Activated B cell treated with CpG ODN at 0.5 μM for 24 hours (primary cell): ENCODE data around the gene MMP20. TPM values are rescaled to one million over a fixed set of nuclear protein-coding genes. Genes with fewer than 3 reads are reported as not detected.

ENCODE experiments used
- ATAC-seq: fragments of 200-7000 bp; cut with Tn5 transposase; one replicate; pipeline ENCODE4 v1.10.0; 2021; ENCODE audit warnings: low read depth, mild to moderate bottlenecking, moderate library complexity
- CTCF ChIA-PET: fragments of 350-600 bp; sonication (Branson Sonifier 250); formaldehyde crosslinking; loops from one replicate; lab custom pipeline; 2021; ENCODE audit warnings: antibody characterized with exemption; lab: Charles Lee
- POLR2A ChIA-PET: fragments of 350-600 bp; sonication (Branson Sonifier 250); formaldehyde crosslinking; loops from one replicate; lab custom pipeline; 2021; ENCODE audit warnings: antibody characterized with exemption; lab: Charles Lee
- DNase-seq: peaks from one replicate; pipeline ENCODE4 v3.0.0; 2022
- H3K27ac Mint-ChIP-seq: one replicate; pipeline ENCODE4 v1.8.0; 2020; ENCODE audit warnings: mixed read lengths
- H3K27me3 Mint-ChIP-seq: one replicate; pipeline ENCODE4 v1.8.0; 2021; ENCODE audit warnings: mixed read lengths
- H3K36me3 Mint-ChIP-seq: one replicate; pipeline ENCODE4 v1.8.0; 2021; ENCODE audit warnings: low read depth, mixed read lengths
- H3K4me1 Mint-ChIP-seq: one replicate; pipeline ENCODE4 v1.8.0; 2021; ENCODE audit warnings: mixed read lengths
- H3K4me3 Mint-ChIP-seq: one replicate; pipeline ENCODE4 v1.8.0; 2020; ENCODE audit warnings: mild to moderate bottlenecking, mixed read lengths
- H3K9me3 Mint-ChIP-seq: one replicate; pipeline ENCODE4 v1.8.0; 2020; ENCODE audit warnings: mixed read lengths
- intact Hi-C: fragments of 100-400 bp; cut with micrococcal nuclease; formaldehyde crosslinking; loops from one replicate; pipeline ENCODE4 v1.15.1; 2024
- total RNA-seq: library from RNA; stranded (reverse); gene quantifications from 2 replicates; pipeline ENCODE4 v1.2.3, GENCODE V29; 2022
- TF ChIP-seq, protein P1 (sequence below): fragments of 200-600 bp; IDR thresholded peaks from one replicate; pipeline ENCODE4 v1.8.0; 2022; ENCODE audit warnings: antibody characterized with exemption, mild to moderate bottlenecking

MMP20 gene
- total RNA-seq, 1 donor from 2014 or later, result not detected

DNA sequence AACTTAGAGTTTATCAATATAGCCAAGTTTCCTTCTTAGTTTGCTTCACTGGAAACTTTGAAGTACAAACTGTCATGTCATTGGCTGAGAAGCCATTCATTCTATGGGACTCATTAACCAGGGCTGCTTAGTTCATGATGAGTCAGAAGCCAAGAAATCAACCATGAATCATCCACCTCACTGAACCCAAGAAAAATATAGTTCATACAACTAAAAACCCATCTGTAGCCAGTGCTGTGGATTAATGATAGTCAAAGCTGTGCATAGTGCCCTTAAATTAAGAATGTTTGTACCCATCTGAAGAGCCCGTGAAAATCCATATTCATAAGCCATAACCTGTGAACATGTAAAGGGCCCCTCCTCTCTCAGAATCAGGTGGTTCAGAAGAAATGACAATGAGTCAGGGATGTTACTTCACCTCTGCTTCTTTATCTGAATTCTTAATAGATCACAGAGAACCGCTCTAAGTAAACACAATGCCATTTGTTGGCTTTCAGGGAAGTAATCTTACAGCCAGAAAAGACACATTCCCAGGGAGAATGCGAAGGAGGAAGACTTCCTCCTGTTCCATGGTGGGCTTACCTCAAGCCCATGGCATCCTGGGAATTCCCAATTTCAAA lies 25.4 kb downstream of the MMP20 start:
- Mint-ChIP-seq H3K9me3 (no peaks in the 10 kb centered on the region), H3K36me3 (no peaks in the 10 kb centered on the region), H3K4me1 (peaks cover 28% of the 10 kb centered on the region), H3K4me3 (no peak overlapping the region), H3K27ac (peak overlapping the region; percentile 32), H3K27me3 (no peaks in the 10 kb centered on the region)
- TF ChIP-seq, protein P1, sequence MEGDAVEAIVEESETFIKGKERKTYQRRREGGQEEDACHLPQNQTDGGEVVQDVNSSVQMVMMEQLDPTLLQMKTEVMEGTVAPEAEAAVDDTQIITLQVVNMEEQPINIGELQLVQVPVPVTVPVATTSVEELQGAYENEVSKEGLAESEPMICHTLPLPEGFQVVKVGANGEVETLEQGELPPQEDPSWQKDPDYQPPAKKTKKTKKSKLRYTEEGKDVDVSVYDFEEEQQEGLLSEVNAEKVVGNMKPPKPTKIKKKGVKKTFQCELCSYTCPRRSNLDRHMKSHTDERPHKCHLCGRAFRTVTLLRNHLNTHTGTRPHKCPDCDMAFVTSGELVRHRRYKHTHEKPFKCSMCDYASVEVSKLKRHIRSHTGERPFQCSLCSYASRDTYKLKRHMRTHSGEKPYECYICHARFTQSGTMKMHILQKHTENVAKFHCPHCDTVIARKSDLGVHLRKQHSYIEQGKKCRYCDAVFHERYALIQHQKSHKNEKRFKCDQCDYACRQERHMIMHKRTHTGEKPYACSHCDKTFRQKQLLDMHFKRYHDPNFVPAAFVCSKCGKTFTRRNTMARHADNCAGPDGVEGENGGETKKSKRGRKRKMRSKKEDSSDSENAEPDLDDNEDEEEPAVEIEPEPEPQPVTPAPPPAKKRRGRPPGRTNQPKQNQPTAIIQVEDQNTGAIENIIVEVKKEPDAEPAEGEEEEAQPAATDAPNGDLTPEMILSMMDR, result no peak
- intact Hi-C loops, result loop anchor here (1.0 kb wide), 4 partner anchors 10 to 52 kb away; no protein-coding TSS in a partner anchor
- ChIA-PET POLR2A (interaction anchor here (1.0 kb wide), 1 partner anchor 54 kb away, joined by 4 read pairs; no protein-coding TSS in a partner anchor), CTCF (interaction anchor here (1.2 kb wide), 1 partner anchor 13 kb away, joined by 4 read pairs; no protein-coding TSS in a partner anchor)
- peak; percentile 93 for ATAC-seq
- no peak for DNase-seq

DNA sequence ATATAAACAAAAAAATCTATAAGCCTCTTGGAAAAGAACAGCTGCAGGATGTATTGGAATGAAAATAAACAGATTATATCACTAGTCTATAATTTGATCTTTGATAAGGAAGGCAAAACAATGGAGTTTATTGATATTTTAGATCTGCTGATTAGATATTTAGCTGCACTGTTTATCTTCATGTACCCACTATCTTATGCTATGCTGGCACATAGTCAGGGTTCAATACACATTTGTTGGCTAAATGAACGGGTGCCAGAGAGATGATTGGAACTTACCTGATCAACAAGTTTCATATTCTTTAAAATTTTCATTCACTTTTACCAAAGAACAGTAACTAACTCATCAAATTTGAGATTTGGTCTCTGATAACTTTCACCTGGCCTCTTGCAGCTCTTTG lies 26.9 kb downstream of the MMP20 start:
- H3K27me3 Mint-ChIP-seq, result no peaks in the 10 kb centered on the region
- CTCF ChIA-PET, result no interaction called here
- intact Hi-C loops, result no loop called here
- H3K4me1 Mint-ChIP-seq, result peaks cover 28% of the 10 kb centered on the region
- H3K9me3 Mint-ChIP-seq, result no peaks in the 10 kb centered on the region
- POLR2A ChIA-PET, result no interaction called here
- ATAC-seq (no peak), DNase-seq (no peak)
- no peaks in the 10 kb centered on the region for H3K36me3 Mint-ChIP-seq
- no peak overlapping the region for H3K4me3 Mint-ChIP-seq
- TF ChIP-seq, protein P1, result no peak
- H3K27ac Mint-ChIP-seq, result no peak overlapping the region

DNA sequence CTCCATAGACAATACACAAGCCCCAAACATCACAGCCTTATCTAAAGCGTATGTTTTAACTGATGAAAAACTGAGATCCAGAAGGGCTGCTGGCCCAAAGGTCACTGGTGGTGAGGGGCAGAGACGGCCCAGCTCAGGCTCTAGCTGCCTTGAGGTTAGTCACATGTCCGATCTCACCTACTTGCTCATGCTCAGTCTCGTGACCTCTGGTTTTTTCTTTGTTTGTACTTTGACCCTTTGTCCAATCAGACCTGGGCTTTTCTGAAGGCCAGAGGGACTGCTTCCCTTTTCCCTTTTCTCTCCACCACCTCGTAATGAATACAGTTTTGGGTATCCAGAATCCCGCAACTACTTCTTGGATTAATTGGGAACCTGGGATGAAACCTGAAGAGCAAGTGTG lies 28.6 kb downstream of the MMP20 start:
- POLR2A ChIA-PET, result no interaction called here
- H3K9me3 Mint-ChIP-seq, result no peaks in the 10 kb centered on the region

DNA sequence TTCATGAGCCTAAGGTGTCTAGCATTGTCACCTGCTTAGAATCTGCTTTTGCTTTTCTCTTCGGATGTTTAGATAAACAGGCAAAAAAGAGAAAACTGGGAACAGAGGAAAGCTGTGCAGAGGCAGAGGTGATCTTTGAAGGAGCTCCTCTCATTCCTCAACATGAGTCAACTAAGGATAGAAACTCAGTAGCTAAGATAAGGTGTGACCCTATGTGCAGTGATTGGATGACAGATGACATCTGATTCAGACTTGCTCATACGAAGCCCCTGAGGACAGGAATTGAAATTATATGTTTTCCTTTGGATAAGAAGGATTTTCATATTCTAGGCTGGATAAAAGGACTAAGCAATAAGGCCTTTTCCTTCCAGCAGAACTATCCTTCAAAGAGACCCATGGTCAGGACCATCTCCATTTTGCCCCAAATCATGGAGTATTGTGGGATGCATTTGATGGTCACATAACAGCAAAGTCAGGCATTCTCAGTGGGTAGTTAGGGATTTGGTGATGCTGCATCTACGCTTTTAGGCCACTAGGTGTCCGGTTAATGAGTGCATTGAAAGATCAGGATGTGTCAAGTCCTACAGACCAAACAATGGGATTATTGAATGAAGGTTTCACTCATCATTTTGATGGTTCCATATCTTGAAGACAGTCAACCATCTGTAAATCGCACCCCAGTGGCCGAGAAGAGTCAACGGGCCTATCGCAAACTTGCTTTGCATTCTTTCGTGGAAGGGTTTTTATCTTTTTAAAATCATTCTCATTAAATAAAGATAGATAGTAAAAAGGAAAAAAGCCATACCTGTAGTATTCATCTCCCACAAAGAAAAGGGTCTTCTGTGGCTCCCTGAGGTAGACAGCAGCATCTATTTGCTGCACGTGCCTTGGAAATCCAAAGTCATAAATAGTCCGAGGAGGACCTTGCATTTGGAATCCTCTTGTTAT lies 32.2 kb downstream of the MMP20 start:
- Mint-ChIP-seq H3K27me3 (no peaks in the 10 kb centered on the region), H3K4me1 (peaks cover 40% of the 10 kb centered on the region), H3K36me3 (no peaks in the 10 kb centered on the region), H3K27ac (no peak overlapping the region), H3K9me3 (no peaks in the 10 kb centered on the region), H3K4me3 (no peak overlapping the region)
- ChIA-PET CTCF (interaction anchor here (1.4 to 2.1 kb wide), 2 partner anchors 20 to 48 kb away, joined by 3 to 13 read pairs; no protein-coding TSS in a partner anchor), POLR2A (interaction anchor here (2.0 kb wide), 1 partner anchor 18 kb away, joined by 10 read pairs; no protein-coding TSS in a partner anchor)
- intact Hi-C loops, result no loop called here
- ATAC-seq (no peak), DNase-seq (no peak)
- TF ChIP-seq, protein P1, result no peak

More for the DNA sequence above, 28.6 kb downstream of the MMP20 start:
- TF ChIP-seq, protein P1, result no peak
- Mint-ChIP-seq H3K27ac (no peak overlapping the region), H3K36me3 (no peaks in the 10 kb centered on the region), H3K4me1 (peaks cover 35% of the 10 kb centered on the region), H3K4me3 (no peak overlapping the region), H3K27me3 (no peaks in the 10 kb centered on the region)
- DNase-seq (no peak), ATAC-seq (no peak)
- CTCF ChIA-PET, result interaction anchor here (0.8 kb wide), 1 partner anchor 16 kb away, joined by 3 read pairs; no protein-coding TSS in a partner anchor
- intact Hi-C loops, result no loop called here
